Fibroblast of skin of scalp (primary cell): ENCODE measurements around the gene BCKDK.
"Not testable (repeated sequence)": the region's sequence is repeated elsewhere in the genome, so short reads cannot be mapped to it uniquely, and the experiment has no call there.

ENCODE experiments used
- DNase-seq: peaks from one replicate; pipeline ENCODE4 v3.0.0-alpha.2; 2013

Gene BCKDK

GRCh38 chr16:31128711-31129567, 20.8 kb downstream of the BCKDK start:
- DNase-seq, result no peak

DNA sequence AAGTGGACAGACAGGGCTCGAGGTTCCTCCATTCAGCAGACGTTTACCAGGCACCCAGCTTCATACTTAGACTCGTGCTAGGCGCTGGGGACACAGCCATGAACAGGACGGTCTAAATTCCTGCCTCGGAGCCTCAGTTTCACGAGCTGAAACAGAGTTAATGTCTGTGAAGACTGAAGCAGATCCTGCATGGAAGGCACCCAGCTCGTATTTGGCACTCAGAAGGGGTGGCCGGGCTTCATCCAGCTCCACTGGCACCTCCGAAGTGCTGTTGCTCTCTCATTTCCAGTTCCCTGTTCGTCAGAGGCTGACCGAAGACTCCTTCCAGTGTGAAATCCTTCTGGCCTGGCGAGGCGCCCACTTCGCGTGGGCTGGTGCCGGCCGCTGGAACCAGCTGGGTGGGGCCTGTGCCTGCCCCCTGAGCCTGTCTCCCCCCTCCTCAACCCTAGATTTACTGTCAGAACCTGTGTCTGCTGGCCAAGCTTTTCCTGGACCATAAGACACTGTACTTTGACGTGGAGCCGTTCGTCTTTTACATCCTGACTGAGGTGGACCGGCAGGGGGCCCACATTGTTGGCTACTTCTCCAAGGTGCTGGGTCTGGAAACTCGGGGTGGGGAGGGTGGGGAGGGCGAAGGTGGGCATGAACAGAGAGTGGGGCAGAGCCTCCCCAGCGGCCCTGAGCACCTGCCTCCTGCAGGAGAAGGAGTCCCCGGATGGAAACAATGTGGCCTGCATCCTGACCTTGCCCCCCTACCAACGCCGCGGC, 21.6 kb downstream of the BCKDK start:
- no peak for DNase-seq

DNA sequence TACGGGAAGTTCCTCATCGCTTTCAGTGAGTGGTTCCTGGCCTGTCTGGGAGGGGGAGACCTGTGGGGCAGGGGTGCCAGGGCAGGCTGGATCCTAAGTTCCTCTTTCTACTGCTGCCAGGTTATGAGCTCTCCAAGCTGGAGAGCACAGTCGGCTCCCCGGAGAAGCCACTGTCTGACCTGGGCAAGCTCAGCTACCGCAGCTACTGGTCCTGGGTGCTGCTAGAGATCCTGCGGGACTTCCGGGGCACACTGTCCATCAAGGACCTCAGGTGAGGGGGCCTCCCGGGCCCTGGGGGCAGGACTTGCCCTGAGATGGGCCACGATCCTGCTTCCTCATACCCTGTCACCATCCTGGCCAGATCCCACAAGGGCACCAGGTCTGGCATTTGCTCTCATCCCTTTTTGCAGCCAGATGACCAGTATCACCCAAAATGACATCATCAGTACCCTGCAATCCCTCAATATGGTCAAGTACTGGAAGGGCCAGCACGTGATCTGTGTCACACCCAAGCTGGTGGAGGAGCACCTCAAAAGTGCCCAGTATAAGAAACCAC, 22.2 kb downstream of the BCKDK start:
- no peak for DNase-seq

DNA sequence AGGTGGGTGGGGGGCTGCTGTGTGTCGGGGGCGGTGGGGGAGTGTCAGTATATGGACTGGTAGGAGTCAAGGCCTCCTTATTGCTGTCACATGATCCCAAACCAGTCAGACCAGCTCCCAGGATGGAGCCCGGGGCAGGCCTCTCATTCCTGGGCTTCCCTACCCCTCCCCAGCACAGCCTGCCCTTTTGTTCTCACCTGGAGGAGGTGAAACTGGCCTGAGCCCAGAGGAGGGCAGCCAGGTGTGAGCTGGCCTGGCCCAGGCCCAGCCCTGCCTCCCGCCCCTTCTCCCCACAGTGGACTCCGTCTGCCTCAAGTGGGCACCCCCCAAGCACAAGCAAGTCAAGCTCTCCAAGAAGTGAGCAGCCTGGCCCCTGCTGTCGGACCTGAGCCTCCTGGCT, 22.7 kb downstream of the BCKDK start:
- DNase-seq, result no peak

- DNase-seq, result no peak
These were observed 23.2 kb downstream of the BCKDK start for GRCh38 chr16:31131416-31131815.

GRCh38 chr16:31131841-31132271, 23.7 kb downstream of the BCKDK start:
- DNase-seq, result no peak

DNA sequence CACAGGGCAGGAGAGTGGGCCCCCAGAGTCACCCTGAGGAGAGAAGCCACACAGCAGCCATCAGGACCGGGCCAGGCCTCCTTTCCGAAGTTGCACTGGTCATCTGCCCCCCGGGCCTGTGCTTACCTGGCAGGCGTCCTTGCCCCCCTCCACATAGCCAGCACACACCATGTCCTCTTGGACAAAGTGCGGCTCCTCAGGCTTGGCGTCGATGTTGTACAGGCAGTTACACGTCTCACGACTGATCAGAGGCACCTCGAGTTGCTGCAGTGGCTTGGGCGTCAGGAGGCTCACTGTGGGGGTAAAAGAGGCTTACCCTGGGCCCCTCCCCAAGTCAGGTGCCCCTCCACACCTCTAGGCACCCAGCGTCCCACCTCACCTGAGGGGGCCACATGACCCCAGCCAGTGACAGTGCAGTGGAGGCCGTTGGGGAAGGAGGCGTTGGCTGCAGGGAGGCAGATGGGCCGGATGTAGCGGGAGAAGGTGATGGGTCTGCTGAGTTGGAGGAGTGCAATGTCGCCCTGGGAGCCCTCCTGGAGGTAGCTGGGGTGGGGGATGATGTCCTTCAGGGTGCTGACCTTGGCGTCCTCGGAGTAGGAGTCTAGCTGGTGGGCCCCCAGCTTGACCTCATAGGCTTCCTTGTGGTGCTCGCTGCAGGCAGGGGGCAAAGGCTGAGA, 24.3 kb downstream of the BCKDK start:
- no peak for DNase-seq

DNA sequence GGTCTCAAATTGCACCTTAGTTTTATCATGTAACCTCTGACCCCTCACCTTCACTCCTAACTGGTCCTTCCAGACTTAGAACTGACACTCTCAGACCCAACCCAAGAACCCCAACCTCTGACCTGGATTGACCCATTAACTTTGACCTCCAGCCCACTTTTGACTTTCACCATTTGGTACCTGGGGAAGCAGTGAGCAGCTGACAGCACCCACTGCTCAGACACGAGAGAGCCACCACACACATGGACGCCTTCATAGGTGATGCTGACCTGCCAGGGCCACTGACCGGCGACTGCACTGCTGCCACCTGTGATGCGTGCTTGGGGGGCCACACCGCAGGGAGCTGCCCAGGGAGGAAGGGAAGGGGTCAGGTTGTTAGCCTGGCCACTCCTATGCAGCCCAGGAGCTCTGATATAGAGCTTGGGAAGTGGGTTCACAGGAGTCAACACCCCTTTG, 24.9 kb downstream of the BCKDK start:
- DNase-seq, result no peak

DNA sequence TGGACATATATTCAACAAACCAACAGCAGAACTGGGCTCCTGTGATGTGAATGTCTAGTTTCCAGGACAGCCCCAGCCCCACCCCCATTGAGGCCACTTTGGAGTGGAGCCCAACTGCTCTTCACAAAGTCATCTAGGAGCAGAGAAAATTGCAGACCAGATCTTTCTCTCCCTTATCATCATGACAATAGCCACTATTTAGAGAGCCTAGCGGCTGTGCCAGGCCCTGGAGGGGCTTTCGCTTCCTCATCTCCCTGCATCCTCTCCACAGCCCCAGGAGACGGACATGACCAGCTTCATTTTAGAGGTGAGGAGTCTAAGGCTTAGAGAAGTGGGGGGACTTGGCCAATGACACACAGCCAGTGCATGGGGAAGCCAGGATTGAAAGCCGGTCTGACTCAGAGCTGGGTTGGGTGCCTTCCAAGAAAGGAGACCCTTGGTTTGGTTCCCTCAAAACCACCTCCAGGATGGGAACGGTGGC, 25.9 kb downstream of the BCKDK start:
- no peak for DNase-seq

DNA sequence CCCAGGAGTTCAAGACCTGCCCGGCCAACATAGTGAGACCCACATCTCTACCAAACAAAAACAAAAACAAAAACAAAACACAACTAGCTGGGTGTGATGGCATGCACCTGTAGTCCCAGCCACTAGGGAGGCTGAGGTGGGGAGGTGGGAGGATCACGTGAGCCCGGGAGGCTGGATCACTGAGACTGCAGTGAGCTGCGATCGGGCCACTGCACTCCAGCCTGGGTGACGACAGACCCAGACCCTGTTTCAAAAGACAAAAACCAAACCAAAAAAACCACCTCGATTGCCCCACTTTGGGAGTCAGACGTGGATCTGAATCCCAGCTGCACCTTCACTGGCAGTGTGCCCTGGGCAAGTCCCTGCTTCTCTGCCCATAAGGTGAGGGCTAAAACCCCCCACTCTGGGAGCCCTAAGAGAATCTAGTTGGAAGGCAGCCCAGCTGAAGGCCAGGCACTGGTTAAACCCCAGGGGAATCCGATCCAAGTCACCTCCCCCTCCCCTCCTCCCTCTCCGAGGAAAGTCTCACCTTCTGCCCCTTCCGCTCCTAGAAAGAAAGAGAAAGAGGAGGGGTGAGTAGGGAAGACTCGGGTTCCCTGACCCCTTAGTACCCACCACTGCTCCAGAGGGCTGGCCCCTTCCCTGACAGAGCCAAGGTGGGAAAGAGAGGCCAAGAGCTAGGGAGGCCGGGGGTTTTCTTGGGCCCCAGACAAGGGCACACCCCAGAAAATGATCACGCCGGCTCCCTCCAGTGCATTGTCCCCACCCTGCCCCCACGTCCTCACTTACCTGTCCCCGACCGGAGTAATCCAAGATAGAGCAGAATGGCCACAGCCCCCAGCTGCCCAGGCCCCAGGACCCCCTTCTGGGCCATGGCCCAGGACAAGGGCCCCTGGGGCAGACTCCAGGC, 26.7 kb downstream of the BCKDK start:
- DNase-seq, result no peak

- no peak for DNase-seq
These were observed 27.5 kb downstream of the BCKDK start, which contains the start of gene PRSS8 for GRCh38 chr16:31135535-31136286. Gene PRSS8, minus strand, starts transcription at chr16:31135727. Its CDS starts 229 bp downstream, at chr16:31135498.

DNA sequence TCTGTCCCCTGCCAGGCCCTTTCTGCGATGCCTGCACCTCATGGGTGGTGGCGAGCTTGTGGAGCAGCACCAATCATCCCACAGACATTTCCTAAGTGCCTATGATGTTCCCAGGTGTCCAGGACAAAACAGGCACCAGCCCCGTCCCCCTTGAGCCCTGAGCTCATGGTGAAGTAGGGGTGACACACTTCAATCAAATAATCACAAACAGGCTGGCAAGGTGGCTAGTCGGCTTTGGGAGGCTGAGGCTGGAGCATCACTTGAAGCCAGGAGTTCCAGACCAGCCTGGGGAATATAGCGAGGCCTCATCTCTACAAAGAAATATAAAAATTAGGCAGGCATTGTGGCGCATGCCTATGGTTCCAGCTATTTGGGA, 28.1 kb downstream of the BCKDK start:
- DNase-seq, result no peak

- DNase-seq, result not testable (repeated sequence)
These were observed 28.8 kb downstream of the BCKDK start for GRCh38 chr16:31136822-31137499.

DNA sequence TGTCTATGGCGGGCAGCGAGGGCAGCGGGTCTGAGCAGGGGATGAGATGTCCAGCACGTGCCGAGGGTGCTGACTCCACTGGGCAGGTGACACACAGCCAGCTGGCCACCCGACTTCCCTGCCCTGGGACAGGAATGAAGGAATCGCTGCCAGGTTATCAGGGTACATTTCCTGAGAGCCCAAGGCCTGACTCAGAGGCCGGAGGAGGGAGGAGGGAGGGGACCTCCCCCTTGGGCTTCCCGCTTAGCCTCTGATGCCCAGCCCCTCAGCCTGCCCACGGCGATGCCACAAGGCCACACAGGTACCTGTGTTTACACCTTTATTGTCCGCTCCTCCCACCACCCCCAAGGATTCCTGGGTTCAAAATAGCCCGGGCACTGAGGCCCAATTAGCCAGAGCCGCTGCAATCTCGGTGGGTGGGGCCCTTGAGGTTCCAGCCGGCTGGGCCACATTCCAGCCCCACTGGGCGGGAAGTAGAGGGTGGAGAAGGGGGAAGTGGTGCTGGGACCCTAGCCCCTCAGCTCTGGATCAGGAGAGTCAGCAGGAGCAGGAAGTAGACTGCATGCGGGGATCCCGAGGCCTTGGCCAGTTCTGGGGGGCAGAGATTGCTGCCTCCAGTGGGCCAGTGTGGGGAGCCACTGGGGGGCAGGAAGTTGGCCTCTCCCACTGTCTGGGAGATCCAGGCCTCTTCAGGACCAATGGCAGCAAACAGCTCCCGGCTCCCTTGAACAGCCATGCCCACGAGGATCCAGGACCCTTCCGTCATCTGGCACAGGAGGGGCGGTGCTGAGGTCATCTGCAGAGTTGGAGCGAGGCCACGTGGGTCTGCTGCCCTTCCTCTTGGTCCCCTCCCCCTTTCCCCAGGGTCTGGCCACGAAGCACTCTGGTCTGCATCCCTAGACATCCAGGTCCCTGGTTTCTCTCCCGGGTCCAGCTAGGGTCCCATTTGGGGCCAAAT, 30.7 kb downstream of the BCKDK start:
- DNase-seq, result peak; percentile 49

GRCh38 chr16:31141071-31141469, 32.9 kb downstream of the BCKDK start:
- not testable (repeated sequence) for DNase-seq

DNA sequence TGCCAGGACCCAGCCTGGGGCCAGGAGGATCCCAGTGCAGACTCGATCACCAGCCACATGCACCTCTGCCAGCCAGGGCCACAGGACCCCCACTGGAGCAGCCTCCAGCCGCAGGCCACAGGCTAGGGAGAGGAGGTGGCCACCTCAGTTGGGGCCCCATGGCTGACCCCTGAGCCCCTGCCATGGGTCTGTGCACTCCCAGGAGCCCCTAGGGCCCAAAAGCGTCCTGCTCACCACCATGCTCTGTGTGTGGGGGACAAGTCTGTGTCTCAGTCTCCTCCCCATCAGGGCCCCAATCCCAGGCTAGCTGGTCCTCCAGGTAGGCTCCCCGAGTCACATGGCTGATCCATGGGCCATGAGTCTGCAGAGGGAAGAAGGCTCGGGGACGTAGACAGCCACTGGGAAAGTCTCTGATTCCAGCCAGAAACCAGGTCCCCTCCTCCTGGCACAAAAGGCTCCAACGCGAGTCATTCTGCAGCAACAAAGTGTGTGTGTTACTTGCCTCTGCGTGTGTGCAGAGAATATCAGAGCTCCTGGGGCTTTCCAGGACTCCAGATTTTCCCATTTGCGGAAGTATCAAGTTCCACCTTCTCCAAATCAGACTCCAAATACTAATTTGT, 33.4 kb downstream of the BCKDK start:
- no peak for DNase-seq

GRCh38 chr16:31142109-31143010, 34.2 kb downstream of the BCKDK start:
- peak; percentile 99 for DNase-seq
